ENCODE measurements around the gene POLR2C. TPM values are rescaled to one million over a fixed set of nuclear protein-coding genes. Genes with fewer than 3 reads are reported as not detected.

The POLR2C gene
- total and polyA plus RNA-seq, 2 experiments from 2014 or later: 37.6 to 123 TPM

- Histone ChIP-seq H3K27ac (ENCODE audit: low read depth) (peak overlapping the region; percentile 32; the same call in 1 of the 2 replicates), H4K20me1 (replicated peaks; ENCODE audit: insufficient read depth) (peaks cover 3% of the 10 kb centered on the region; the same call in 1 of the 2 replicates), H3K4me2 (no peak overlapping the region), H3K79me2 (replicated peaks; ENCODE audit: insufficient read depth) (peaks cover 11% of the 10 kb centered on the region; the same call in 1 of the 2 replicates), H3K27me3 (ENCODE audit: insufficient read depth) (no peaks in the 10 kb centered on the region), H3K4me3 (no peak overlapping the region), H3F3A (replicated peaks; ENCODE audit: low read depth) (0 out of 2 replicates have a peak, but pooled peaks cover 8% of the 10 kb centered on the region), H3K4me1 (ENCODE audit: insufficient read depth) (peaks cover 29% of the 10 kb centered on the region), H3K36me3 (ENCODE audit: insufficient read depth) (peaks cover 41% of the 10 kb centered on the region), H2AFZ (no peak overlapping the region), H3K9me2 (ENCODE audit: insufficient read depth) (no peaks in the 10 kb centered on the region)
- H3K4me1 Mint-ChIP-seq: peaks cover 41% of the 10 kb centered on the region
- H3K9me3 Mint-ChIP-seq: no peaks in the 10 kb centered on the region
- TF ChIP-seq NANOG (IDR thresholded peaks at IDR 0.05; ENCODE audit: borderline replicate concordance): no peak
- TF ChIP-seq REST (IDR thresholded peaks at IDR 0.05; ENCODE audit: unreplicated experiment): no peak
- TF ChIP-seq EZH2phosphoT487 (IDR thresholded peaks at IDR 0.05; ENCODE audit: unreplicated experiment): no peak
- TF ChIP-seq STAT1 (IDR thresholded peaks at IDR 0.05; ENCODE audit: unreplicated experiment): no peak
- TF ChIP-seq POLR2AphosphoS5 (IDR thresholded peaks at IDR 0.05; ENCODE audit: low read depth): no peak
- TF ChIP-seq EZH2 (IDR thresholded peaks at IDR 0.05; ENCODE audit: low read depth, unreplicated experiment): no peak
- TF ChIP-seq CREB1 (CRISPR knock-in tag; IDR thresholded peaks at IDR 0.05; ENCODE audit: low read depth): no peak
- no peak for TF ChIP-seq ZNF462 (CRISPR knock-in tag; IDR thresholded peaks at IDR 0.05)
- no peak for TF ChIP-seq JUNB (IDR thresholded peaks at IDR 0.05; ENCODE audit: unreplicated experiment)
- no peak for TF ChIP-seq CTCF (conservative IDR thresholded peaks at IDR 0.05; ENCODE audit: low read depth in 2 of 2)
- TF ChIP-seq ZNF114 (CRISPR knock-in tag; IDR thresholded peaks at IDR 0.05): no peak
- no peak for TF ChIP-seq ZNF331 (CRISPR knock-in tag; IDR thresholded peaks at IDR 0.05; ENCODE audit: low read depth)
- TF ChIP-seq ETS1 (IDR thresholded peaks at IDR 0.05): no peak
- no peak overlapping the region for H3K27ac Mint-ChIP-seq
- H3K27me3 Mint-ChIP-seq (ENCODE audit: insufficient read depth, low read depth, poor library complexity): peaks cover 6% of the 10 kb centered on the region
- DNase-seq (ENCODE audit: low spot score): no peak
- no peak overlapping the region for H3K4me3 Mint-ChIP-seq
- no peak for ATAC-seq
- peaks cover 60% of the 10 kb centered on the region for H3K36me3 Mint-ChIP-seq (ENCODE audit: low read depth)
Observed at GRCh38 chr16:57470711-57471110, 8.2 kb downstream of the POLR2C start.

Data from GM23338 (cell line).